Activated naive CD8-positive, alpha-beta T cell treated with anti-CD3 and anti-CD28 coated beads, Interleukin-2, amount 10 ng/mL, durations not matched to agents 7 days and 5 days (primary cell): ENCODE results near the gene MRNIP. TPM values are rescaled to one million over a fixed set of nuclear protein-coding genes. Genes with fewer than 3 reads are reported as not detected.

Experiments
- ATAC-seq: fragments of 150-1000 bp; cut with Tn5 transposase; one replicate; pipeline ENCODE4 v1.10.0; 2021; ENCODE audit warnings: low read depth, moderate library complexity
- POLR2A ChIA-PET: fragments of 350-600 bp; sonication (Branson Sonifier 250); formaldehyde crosslinking; loops from one replicate; lab custom pipeline; 2021; ENCODE audit warnings: antibody characterized with exemption; lab: Charles Lee
- DNase-seq: peaks from one replicate; pipeline ENCODE4 v3.0.0; 2021
- H3K27ac Mint-ChIP-seq: one replicate; pipeline ENCODE4 v1.8.0; 2022; ENCODE audit warnings: mild to moderate bottlenecking, mixed read lengths
- H3K27me3 Mint-ChIP-seq: one replicate; pipeline ENCODE4 v1.8.0; 2022; ENCODE audit warnings: mild to moderate bottlenecking, moderate library complexity, mixed read lengths
- H3K36me3 Mint-ChIP-seq: one replicate; pipeline ENCODE4 v1.8.0; 2021; ENCODE audit warnings: mild to moderate bottlenecking, mixed read lengths
- H3K4me1 Mint-ChIP-seq: one replicate; pipeline ENCODE4 v1.8.0; 2021; ENCODE audit warnings: mixed read lengths
- H3K4me3 Mint-ChIP-seq: one replicate; pipeline ENCODE4 v1.8.0; 2022; ENCODE audit warnings: mild to moderate bottlenecking, moderate library complexity, mixed read lengths
- H3K9me3 Mint-ChIP-seq: one replicate; pipeline ENCODE4 v1.8.0; 2021; ENCODE audit warnings: mixed read lengths
- total RNA-seq, 2 experiments: library from RNA; stranded (reverse); gene quantifications; one replicate each; pipeline ENCODE4 v1.2.3, GENCODE V29; 2021

MRNIP gene
- total RNA-seq, 2 experiments from 2014 or later: 46.1 to 47.4 TPM

DNA sequence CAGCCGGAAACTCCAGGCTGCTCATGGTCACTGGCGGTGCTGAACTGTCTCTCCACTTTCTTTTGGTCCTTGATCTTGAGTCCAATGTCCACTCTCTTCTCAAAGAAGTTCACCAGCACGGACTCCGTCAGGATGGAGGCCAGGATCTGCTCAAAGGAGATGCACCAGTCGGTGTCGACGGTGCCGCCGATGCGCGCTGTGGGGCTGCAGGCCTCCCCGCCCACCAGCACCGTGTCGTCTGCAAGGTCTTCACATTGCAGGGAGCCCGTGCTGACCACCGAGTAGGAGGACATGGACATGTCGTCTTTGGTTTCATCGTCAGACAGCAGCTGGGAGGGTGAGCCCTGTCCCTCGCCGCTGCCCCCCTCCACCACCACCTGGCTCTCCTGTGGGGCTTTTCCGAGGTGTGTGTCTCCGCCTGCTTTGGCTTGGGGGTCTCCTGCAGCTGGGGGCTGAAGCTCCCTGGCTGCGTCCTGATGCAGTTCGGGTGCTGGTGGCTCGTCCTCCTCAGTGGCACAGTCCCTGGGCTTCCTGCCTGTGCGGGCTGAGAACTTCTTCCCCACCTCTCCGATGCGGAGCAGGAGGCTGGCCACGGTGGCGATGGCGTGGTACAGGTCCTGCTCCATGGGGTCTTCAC, 5.0 kb upstream of the MRNIP start:
- Mint-ChIP-seq H3K4me3 (no peak overlapping the region), H3K27ac (peak overlapping the region; percentile 12), H3K36me3 (peaks cover 15% of the 10 kb centered on the region), H3K4me1 (peaks cover 1% of the 10 kb centered on the region), H3K27me3 (no peaks in the 10 kb centered on the region), H3K9me3 (no peaks in the 10 kb centered on the region)
- ATAC-seq (no peak), DNase-seq (no peak)
- POLR2A ChIA-PET: no interaction called here

DNA sequence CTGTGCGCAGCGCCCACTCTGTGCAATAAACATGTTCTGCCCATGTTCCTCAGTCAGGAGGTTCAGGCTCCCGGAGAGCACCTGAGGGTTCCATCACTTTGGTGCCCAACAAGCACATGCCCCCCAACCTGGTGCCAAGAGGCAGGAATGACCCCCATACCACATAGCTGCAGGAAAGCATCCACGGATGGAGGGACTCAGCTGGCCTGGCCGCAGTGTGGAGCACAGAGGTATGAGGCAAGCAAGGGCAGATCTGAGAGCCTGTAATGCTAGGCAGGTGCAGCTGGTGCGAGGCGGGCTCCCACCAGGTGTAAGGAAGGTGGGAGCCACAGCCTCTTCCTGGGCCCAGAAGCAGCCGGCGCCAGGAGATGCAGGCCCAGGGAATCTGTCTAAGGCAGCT, 4.3 kb upstream of the MRNIP start:
- Mint-ChIP-seq H3K4me3 (no peak overlapping the region), H3K27me3 (no peaks in the 10 kb centered on the region), H3K9me3 (no peaks in the 10 kb centered on the region), H3K4me1 (peaks cover 4% of the 10 kb centered on the region), H3K36me3 (peaks cover 15% of the 10 kb centered on the region), H3K27ac (no peak overlapping the region)
- no peak for DNase-seq
- no peak for ATAC-seq
- POLR2A ChIA-PET: no interaction called here

DNA sequence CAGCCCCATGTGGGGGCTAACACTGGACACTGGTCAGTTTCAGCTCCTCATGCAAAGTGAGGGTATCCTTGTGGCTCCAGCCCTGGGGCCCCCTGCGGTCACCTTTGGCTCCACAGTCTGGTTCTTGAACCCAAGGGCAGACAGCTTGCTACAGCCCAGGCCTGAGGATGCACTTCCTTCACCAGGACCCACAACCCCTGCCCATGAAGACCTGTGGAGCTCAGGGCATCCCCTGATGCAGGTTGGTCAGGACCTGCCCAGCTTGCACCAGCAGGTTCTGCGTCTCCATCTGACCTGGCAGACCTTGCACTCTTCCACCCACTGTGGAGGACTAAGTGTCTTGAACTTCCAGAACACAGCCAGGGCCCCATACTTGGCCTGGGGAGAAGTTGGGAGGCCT, 3.7 kb upstream of the MRNIP start:
- ATAC-seq (no peak), DNase-seq (no peak)
- no peaks in the 10 kb centered on the region for H3K27me3 Mint-ChIP-seq
- no peaks in the 10 kb centered on the region for H3K9me3 Mint-ChIP-seq
- H3K4me1 Mint-ChIP-seq: peaks cover 4% of the 10 kb centered on the region
- peaks cover 15% of the 10 kb centered on the region for H3K36me3 Mint-ChIP-seq
- no peak overlapping the region for H3K27ac Mint-ChIP-seq
- POLR2A ChIA-PET: interaction anchor here (1.1 kb wide), 1 partner anchor 42 kb away, joined by 4 read pairs; the partner anchor contains the start of gene SQSTM1
- no peak overlapping the region for H3K4me3 Mint-ChIP-seq

DNA sequence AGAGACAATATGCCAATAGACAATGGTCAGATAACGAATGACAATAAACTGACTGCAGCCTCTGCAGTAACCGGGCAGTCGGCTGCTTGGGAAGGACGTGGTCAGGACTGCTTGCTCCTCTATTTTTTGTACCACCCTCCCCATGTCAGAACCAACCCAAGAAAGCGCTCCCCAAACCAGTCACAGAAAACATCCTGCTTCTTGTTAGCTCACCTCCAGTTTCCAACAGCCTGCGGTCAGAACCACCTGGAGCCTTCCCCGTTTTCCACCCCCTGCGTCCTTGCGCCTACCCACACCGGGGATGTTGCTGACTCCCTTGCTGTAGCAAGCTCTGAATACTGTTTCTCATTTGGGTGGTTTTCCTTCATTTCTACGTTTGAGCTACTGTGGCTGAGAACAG, 1.7 kb upstream of the MRNIP start:
- H3K27ac Mint-ChIP-seq: no peak overlapping the region
- no peak for DNase-seq
- H3K9me3 Mint-ChIP-seq: no peaks in the 10 kb centered on the region
- H3K4me1 Mint-ChIP-seq: peaks cover 4% of the 10 kb centered on the region
- H3K36me3 Mint-ChIP-seq: peaks cover 15% of the 10 kb centered on the region
- ATAC-seq: no peak
- no peaks in the 10 kb centered on the region for H3K27me3 Mint-ChIP-seq
- POLR2A ChIA-PET: no interaction called here
- peak overlapping the region; percentile 12 for H3K4me3 Mint-ChIP-seq

DNA sequence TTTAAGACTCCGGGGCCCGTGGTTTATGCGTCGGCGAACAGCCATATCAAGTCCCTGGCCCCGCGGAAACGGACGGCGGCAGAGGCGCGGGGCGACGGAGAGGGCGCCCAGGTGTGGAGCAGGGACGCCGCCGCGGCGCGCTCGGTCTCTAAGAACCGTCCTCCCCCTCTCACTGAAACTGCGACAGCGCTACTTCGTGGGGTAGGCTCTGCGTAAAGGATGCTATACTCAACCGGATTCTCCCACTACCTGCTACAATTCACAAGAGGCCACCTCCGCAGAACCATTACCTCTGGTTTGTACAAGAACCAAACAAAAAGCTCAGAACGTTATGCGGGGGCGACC, 404 bp downstream of the MRNIP start:
- H3K4me1 Mint-ChIP-seq: peaks cover 6% of the 10 kb centered on the region
- peak; percentile 68 for ATAC-seq
- POLR2A ChIA-PET: interaction anchor here (0.6 kb wide), 1 partner anchor 1330 kb away, joined by 4 read pairs; no protein-coding TSS in a partner anchor
- peak overlapping the region; percentile 95 for H3K4me3 Mint-ChIP-seq
- H3K27me3 Mint-ChIP-seq: no peaks in the 10 kb centered on the region
- peaks cover 10% of the 10 kb centered on the region for H3K36me3 Mint-ChIP-seq
- DNase-seq: peak; percentile 67
- H3K27ac Mint-ChIP-seq: peak overlapping the region; percentile 81
- H3K9me3 Mint-ChIP-seq: no peaks in the 10 kb centered on the region

DNA sequence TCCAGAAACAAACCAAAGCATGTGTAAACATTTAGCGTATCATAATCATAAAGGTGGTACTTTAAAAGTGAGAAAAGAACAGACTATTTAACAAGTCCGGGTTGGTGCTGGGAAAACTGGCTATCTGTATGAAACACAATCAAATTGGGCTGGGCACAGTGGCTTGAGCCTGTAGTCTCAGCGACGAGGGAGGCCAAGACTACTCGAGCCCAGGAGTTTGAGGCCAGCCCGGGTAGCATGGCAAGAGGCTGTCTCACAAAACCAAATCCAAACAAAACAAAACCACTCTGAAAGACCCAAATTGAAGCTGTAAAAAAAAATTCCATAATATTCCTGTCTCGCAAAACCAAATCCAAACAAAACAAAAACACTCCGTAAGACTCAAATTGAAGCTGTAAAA, 4.3 kb downstream of the MRNIP start:
- Mint-ChIP-seq H3K9me3 (no peaks in the 10 kb centered on the region), H3K27ac (no peak overlapping the region), H3K4me1 (peaks cover 4% of the 10 kb centered on the region), H3K4me3 (no peak overlapping the region), H3K36me3 (peaks cover 10% of the 10 kb centered on the region), H3K27me3 (no peaks in the 10 kb centered on the region)
- POLR2A ChIA-PET: no interaction called here
- DNase-seq (no peak), ATAC-seq (no peak)

DNA sequence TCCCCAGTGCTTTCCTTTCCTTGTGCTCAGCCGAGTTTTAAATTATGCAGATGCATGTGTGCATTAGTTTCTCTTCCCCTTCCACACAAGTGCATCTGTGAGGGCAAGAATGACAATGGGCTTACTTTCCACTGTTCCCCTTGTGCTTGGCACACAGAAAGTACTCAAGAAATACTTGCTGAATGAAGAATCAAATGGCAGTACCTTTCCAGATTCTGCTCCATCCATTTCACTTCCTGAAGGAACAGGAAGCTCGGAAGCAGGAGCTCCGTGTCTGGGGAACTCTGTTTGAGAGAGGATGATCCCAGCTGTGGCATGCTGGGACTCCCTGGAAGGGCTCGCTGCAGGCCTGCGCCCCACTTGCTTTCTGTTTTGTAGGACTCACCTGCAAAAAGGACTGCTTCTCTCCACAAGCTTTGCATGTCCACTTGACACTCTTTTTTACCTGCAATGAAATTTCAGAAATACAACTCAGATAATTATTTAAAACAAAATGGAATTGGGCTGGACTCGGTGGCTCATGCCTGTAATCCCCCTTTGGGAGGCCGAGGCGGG, 5.5 kb downstream of the MRNIP start:
- Mint-ChIP-seq H3K9me3 (no peaks in the 10 kb centered on the region), H3K4me3 (no peak overlapping the region), H3K27ac (no peak overlapping the region), H3K4me1 (peaks cover 4% of the 10 kb centered on the region), H3K27me3 (no peaks in the 10 kb centered on the region), H3K36me3 (peaks cover 10% of the 10 kb centered on the region)
- POLR2A ChIA-PET: interaction anchor here (0.7 kb wide), 1 partner anchor 59 kb away, joined by 7 read pairs; no protein-coding TSS in a partner anchor
- DNase-seq: no peak
- no peak for ATAC-seq

DNA sequence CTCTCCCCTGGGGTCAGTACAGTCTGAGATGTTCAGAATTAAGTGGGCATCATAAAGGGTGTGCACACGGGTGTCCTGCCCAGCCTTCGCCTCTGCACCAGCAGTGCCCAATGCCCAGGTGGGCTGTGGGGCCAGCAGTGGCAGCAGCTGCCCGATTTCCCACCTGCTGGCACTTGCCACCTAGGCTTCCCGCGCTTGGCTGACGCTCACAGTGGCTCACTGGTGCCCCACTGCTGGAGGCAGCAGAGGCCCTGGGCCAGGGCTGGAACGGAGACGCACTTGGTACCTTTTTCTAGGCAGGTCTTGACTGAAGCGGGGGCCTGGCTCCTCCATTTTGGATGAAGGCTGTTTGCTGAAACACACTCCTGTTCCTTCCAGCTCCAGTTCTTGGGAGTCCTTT, 17.0 kb downstream of the MRNIP start:
- Mint-ChIP-seq H3K4me3 (no peak overlapping the region), H3K36me3 (peaks cover 18% of the 10 kb centered on the region), H3K4me1 (peaks cover 6% of the 10 kb centered on the region), H3K27ac (no peak overlapping the region), H3K9me3 (peaks cover 4% of the 10 kb centered on the region), H3K27me3 (no peaks in the 10 kb centered on the region)
- ATAC-seq: no peak
- POLR2A ChIA-PET: interaction anchor here (0.6 kb wide), 1 partner anchor 103 kb away, joined by 3 read pairs; no protein-coding TSS in a partner anchor
- no peak for DNase-seq

DNA sequence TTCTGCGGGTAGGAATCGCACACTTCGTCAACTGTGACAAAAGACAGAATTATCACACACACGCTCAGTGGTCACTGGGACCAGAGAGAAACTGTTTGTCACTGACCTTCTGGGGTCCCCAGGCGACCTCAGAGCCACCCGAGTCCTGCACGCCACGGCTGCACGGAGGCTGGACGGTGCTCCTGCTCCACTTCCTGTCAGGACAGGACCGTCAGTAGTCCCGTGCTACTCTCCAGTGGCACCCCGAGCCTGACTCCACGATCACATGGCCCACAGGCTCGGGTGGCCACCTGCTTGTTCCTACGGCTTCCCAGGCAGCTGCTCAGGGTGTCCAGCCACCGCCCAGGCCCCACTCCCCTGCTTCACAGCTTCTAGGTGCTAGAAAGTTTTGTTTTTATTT, 17.9 kb downstream of the MRNIP start:
- no peak overlapping the region for H3K27ac Mint-ChIP-seq
- DNase-seq (no peak), ATAC-seq (no peak)
- H3K4me1 Mint-ChIP-seq: peaks cover 13% of the 10 kb centered on the region
- no peaks in the 10 kb centered on the region for H3K27me3 Mint-ChIP-seq
- H3K36me3 Mint-ChIP-seq: peaks cover 17% of the 10 kb centered on the region
- H3K9me3 Mint-ChIP-seq: peaks cover 4% of the 10 kb centered on the region
- POLR2A ChIA-PET: interaction anchor here (0.6 kb wide), 1 partner anchor 102 kb away, joined by 3 read pairs; no protein-coding TSS in a partner anchor
- H3K4me3 Mint-ChIP-seq: no peak overlapping the region

DNA sequence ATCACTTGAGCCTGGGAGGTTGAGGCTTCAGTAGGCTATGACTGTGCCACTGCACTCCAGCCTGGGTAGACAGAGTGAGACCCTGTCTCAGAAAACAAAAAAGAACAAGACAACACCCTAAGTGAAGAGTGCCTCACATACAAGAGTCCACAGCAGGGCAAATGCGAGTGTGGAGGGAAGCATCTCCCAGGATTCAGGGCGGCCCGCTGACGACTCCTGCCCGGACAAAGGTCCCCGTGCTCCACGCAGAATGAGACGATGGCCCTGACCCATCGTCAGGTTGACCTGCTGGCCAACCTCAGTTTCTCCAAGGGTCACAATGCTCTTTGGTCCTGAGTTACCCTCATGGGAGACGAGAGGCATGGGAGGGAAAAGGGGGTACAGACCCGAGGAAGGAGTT, 18.3 kb downstream of the MRNIP start:
- Mint-ChIP-seq H3K9me3 (peaks cover 4% of the 10 kb centered on the region), H3K4me3 (no peak overlapping the region), H3K27ac (peak overlapping the region; percentile 16), H3K27me3 (no peaks in the 10 kb centered on the region), H3K4me1 (peaks cover 13% of the 10 kb centered on the region), H3K36me3 (peaks cover 19% of the 10 kb centered on the region)
- ATAC-seq (no peak), DNase-seq (no peak)
- POLR2A ChIA-PET: no interaction called here

DNA sequence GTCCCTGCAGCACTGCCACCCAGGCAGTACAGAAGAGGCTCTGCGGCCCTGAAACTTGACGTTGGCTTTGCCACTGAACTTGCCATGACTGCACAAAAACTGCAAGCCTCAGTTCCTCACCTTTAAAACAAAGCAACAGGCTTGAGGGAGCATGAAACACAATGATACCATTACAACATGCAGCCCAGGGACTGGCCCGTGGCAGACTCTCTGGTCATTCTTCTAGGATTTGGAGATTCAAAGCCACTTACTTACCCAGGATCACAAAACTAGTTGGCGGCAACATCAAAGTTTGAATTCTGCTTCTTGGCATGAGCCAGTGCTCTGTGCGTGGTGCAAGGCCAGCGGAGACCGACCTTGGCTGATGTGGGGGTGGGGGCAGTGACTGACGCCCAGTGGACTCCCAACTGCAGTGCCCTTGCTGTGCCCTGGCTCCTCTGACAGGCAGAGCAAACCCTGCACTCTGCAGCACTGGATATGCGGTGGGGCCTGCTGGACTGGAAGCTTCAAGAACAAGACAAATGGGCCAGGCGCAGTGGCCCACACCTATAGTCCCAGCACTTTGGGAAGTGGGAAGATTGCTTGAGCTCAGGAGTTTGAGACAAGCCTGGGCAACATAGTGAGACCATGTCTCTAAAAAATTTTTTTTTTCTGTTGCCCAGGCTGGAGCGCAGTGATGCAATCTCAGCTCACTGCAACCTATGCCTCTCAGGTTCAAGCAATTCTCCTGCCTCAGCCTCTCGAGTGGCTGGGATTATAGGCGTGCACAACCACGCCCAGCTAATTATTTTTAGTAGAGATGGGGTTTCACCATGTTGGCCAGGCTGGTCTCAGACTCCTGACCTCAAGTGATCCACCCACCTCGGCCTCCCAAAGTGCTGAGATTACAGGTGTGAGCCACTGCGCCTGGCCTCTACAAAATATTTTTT, 19.0 kb downstream of the MRNIP start:
- Mint-ChIP-seq H3K27ac (peak overlapping the region; percentile 32), H3K9me3 (peaks cover 1% of the 10 kb centered on the region), H3K4me1 (peaks cover 13% of the 10 kb centered on the region), H3K4me3 (no peak overlapping the region), H3K36me3 (peaks cover 17% of the 10 kb centered on the region), H3K27me3 (no peaks in the 10 kb centered on the region)
- no peak for ATAC-seq
- POLR2A ChIA-PET: no interaction called here
- DNase-seq: no peak

DNA sequence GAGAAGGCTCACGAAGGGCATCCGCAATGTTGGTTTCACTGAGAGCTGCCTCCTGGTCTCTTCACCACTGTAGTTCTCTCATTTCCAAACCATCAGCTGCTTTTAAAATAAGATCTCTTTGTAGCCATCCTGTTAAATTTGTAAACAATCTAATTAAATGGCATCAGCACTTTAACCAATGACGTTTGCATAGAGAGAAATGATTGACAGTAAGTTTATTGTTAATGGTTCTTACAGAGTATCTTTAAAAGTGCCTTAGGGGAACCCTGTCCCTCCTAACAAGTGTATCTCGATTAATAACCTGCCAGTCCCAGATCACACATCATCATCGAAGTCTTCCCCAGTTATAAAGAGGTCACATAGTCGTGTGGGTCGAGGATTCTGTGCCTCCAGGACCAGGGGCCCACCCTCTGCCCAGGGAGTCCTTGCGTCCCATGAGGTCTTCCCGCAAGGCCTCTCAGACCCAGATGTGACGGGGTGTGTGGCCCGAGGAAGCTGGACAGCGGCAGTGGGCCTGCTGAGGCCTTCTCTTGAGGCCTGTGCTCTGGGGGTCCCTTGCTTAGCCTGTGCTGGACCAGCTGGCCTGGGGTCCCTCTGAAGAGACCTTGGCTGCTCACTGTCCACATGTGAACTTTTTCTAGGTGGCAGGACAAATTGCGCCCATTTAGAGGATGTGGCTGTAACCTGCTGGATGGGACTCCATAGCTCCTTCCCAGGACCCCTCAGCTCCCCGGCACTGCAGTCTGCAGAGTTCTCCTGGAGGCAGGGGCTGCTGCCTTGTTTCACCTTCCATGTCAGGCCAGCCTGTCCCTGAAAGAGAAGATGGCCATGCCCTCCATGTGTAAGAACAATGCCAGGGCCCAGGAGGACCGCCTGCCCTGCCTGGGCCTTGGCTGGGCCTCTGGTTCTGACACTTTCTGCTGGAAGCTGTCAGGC, 21.3 kb downstream of the MRNIP start:
- ATAC-seq: no peak
- peaks cover 25% of the 10 kb centered on the region for H3K36me3 Mint-ChIP-seq
- H3K27me3 Mint-ChIP-seq: no peaks in the 10 kb centered on the region

More for the DNA sequence above, 21.3 kb downstream of the MRNIP start:
- no peak for DNase-seq
- no peaks in the 10 kb centered on the region for H3K9me3 Mint-ChIP-seq
- peak overlapping the region; percentile 89 for H3K27ac Mint-ChIP-seq
- H3K4me1 Mint-ChIP-seq: peaks cover 13% of the 10 kb centered on the region
- H3K4me3 Mint-ChIP-seq: peak overlapping the region; percentile 66
- POLR2A ChIA-PET: interaction anchor here (1.0 to 2.4 kb wide), 4 partner anchors 15 to 214 kb away, joined by 3 to 14 read pairs (median 5); partner anchors contain the start of genes HNRNPH1 and SQSTM1
